Fibroblast of mammary gland (primary cell): ENCODE measurements around the gene CHEK2.

ENCODE experiments used
- DNase-seq: peaks from one replicate; pipeline ENCODE4 v3.0.0-alpha.2; 2010; ENCODE audit warnings: low read depth
- H3K4me3 ChIP-seq: 2 replicates; pipeline ENCODE4 v1.5.1; 2011; ENCODE audit warnings: low read depth, mild to moderate bottlenecking, low read length, moderate library complexity; ENCODE audit not compliant: control insufficient read depth
- TF ChIP-seq, protein P1 (sequence below): conservative IDR thresholded peaks from 2 replicates; pipeline ENCODE4 v1.5.1; 2011; ENCODE audit warnings: low read depth, low read length, inconsistent platforms; ENCODE audit not compliant: control insufficient read depth, insufficient read depth

The CHEK2 gene

DNA sequence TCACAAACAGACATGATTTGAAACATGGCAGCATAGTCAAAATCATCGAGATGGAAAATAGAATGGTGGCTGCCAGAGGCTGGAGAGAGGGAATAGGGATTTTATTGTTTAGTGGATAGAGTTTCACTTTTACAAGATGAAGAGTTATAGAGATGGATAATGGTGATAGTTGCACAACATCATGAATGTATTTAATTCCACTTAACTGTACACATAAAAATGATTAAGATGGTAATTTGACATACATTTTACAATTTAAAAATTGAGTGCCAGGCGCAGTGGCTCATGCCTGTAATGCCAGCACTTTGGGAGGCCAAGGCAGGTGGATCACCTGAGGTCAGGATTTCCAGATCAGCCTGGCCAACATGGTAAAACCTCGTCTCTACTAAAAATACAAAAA is 83.2 kb downstream of the CHEK2 start:
- no peak overlapping the region for H3K4me3 ChIP-seq
- DNase-seq, result no peak
- TF ChIP-seq, protein P1, sequence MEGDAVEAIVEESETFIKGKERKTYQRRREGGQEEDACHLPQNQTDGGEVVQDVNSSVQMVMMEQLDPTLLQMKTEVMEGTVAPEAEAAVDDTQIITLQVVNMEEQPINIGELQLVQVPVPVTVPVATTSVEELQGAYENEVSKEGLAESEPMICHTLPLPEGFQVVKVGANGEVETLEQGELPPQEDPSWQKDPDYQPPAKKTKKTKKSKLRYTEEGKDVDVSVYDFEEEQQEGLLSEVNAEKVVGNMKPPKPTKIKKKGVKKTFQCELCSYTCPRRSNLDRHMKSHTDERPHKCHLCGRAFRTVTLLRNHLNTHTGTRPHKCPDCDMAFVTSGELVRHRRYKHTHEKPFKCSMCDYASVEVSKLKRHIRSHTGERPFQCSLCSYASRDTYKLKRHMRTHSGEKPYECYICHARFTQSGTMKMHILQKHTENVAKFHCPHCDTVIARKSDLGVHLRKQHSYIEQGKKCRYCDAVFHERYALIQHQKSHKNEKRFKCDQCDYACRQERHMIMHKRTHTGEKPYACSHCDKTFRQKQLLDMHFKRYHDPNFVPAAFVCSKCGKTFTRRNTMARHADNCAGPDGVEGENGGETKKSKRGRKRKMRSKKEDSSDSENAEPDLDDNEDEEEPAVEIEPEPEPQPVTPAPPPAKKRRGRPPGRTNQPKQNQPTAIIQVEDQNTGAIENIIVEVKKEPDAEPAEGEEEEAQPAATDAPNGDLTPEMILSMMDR, result no peak

DNA sequence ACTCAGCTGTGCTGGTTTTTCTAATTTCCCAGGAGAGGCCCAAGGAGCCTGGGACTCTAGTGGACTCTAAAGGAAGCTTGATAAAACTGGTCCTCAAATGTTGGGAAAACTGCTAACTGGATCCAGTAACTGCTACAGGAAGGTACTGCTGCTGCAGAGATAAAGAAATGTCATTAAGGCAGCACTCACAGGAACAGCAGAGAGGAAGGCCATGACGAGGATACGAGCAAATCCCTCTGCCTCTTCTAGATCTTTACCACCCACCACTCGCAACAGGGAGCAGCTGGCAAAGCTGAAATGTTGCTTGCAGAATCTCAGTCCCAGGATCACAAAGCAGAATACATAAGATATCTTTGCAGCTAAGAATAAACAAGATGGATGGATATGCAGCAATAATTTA is 85.4 kb downstream of the CHEK2 start:
- DNase-seq, result no peak
- H3K4me3 ChIP-seq, result no peak overlapping the region
- TF ChIP-seq, protein P1, result no peak

DNA sequence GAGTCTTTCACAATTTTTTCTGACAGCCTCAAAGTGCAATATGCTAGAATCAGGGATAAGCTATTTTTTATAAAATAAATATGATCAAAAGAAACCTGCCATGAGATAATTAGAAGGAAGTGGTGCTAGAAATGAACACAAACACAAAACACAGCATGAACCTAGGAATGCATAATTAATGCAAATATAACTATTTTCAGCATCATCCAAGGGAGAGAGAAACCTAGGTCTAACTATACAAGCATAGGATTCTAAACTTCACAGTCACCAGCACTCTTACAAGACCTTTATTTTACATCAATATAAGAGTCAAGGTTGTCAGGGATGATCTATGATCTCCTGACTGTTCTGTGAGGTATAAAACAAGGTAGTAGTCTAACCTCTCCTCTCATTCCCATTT is 91.2 kb downstream of the CHEK2 start:
- no peak overlapping the region for H3K4me3 ChIP-seq
- DNase-seq, result no peak
- TF ChIP-seq, protein P1, result no peak

DNA sequence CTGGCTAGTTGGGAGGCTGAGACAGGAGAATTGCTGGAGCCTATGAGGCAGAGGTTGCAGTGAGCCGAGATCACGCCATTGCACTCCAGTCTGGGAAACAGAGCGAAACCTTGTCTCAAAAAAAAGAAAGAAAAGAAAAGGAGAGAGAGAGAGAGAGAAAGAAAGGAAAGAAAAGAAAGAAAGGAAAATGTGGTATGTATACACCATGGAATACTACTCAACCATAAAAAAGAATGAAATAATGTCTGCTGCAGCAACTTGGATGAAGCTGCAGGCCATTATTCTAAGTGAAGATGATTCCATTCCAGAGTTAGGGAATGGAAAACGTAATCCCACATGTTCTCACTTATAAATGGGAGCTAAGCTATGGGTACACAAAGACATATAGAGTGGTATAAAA is 92.8 kb downstream of the CHEK2 start:
- TF ChIP-seq, protein P1, result no peak
- no peak overlapping the region for H3K4me3 ChIP-seq
- no peak for DNase-seq

DNA sequence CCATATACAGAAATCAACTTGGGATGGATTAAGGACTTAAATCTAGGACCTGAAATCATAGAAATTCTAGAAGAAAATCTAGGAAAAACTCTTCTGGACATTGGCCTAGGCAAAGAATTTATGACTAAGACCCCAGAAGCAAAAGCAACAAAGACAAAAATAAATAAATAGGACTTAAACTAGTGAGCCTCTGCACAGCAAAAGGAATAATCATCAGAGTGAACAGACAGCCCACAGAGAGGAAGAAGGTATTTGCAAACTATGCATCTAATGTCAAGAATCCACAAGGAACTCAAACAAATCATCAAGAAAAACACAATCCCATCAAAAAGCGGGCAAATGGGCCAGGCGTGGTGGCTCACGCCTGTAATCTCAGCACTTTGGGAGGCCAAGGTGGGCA is 94.4 kb downstream of the CHEK2 start:
- TF ChIP-seq, protein P1, result no peak
- no peak overlapping the region for H3K4me3 ChIP-seq
- DNase-seq, result no peak

DNA sequence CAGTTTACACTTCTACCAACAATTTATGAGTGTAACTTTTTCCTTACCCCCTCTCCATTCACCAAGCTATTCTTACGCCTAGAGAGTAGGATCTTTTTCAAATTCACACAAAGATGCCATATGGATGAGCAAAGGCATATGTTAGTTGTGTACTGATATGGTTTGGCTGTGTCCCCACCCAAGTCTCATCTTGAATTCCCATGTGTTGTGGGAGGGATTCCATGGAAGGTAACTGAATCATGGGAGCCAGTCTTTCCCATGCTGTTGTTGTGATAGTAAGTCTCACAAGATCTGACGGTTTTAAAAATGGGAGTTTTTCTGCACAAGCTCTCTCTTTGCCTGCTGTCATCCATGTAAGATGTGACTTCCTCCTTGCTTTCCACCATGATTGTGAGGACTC is 102.3 kb downstream of the CHEK2 start:
- TF ChIP-seq, protein P1, result no peak
- no peak overlapping the region for H3K4me3 ChIP-seq
- no peak for DNase-seq
